T-helper 17 cell (primary cell): ENCODE data around the gene RGL3. TPM values are rescaled to one million over a fixed set of nuclear protein-coding genes. Genes with fewer than 3 reads are reported as not detected.
A peak's percentile ranks its signal among the peaks of the same experiment; 100 is the strongest.
"Not testable (repeated sequence)": the region's sequence is repeated elsewhere in the genome, so short reads cannot be mapped to it uniquely, and the experiment has no call there.

Experiments used
- ATAC-seq: fragments of 150-1000 bp; cut with Tn5 transposase; 2 replicates; pipeline ENCODE4 v1.10.0; 2021; ENCODE audit warnings: mild to moderate bottlenecking, moderate library complexity
- DNase-seq, 3 donors: peaks; one replicate each; pipeline versions ENCODE4 v3.0.0 to v3.0.0-alpha.2; 2020 to 2021
- H3K9me3 ChIP-seq: one replicate; pipeline ENCODE4 v1.7.0; 2013; ENCODE audit warnings: low read length, mild to moderate bottlenecking; ENCODE audit not compliant: control insufficient read depth, poor library complexity, severe bottlenecking
- H3K27ac Mint-ChIP-seq: one replicate; pipeline ENCODE4 v1.8.0; 2022; ENCODE audit warnings: mild to moderate bottlenecking, moderate library complexity, mixed read lengths
- H3K27me3 Mint-ChIP-seq: one replicate; pipeline ENCODE4 v1.8.0; 2022; ENCODE audit warnings: mixed read lengths
- H3K36me3 Mint-ChIP-seq: one replicate; pipeline ENCODE4 v1.8.0; 2022; ENCODE audit warnings: low read depth, mixed read lengths
- H3K4me1 Mint-ChIP-seq: one replicate; pipeline ENCODE4 v1.8.0; 2022; ENCODE audit warnings: mild to moderate bottlenecking, mixed read lengths
- H3K4me3 Mint-ChIP-seq: one replicate; pipeline ENCODE4 v1.8.0; 2022; ENCODE audit warnings: mild to moderate bottlenecking, moderate library complexity, mixed read lengths
- total RNA-seq, 4 donors: library from RNA in 2 of 4; stranded (reverse) in 2 of 4; gene quantifications; one replicate each; pipeline ENCODE4 v1.2.3 and lab custom pipeline; 2022 to 2026

Gene RGL3
- not detected for total RNA-seq
- total RNA-seq (lab: John Stamatoyannopoulos, UW): 0 reads per million in 2 donors

GRCh38 chr19:11418549-11419506, at the start of gene RGL3:
RGL3 (minus strand) TSS chr19:11419314; CDS start chr19:11419278, 36 bp downstream.
- peaks cover 2% of the 10 kb centered on the region for H3K36me3 Mint-ChIP-seq
- no peak within 1 kb of the TSS for H3K27ac Mint-ChIP-seq
- no peaks in the 10 kb centered on the region for H3K9me3 ChIP-seq
- ATAC-seq (no peak), DNase-seq (no peak)
- H3K4me1 Mint-ChIP-seq: peaks cover 34% of the 10 kb centered on the region
- peak within 1 kb of the TSS; percentile 58 for H3K4me3 Mint-ChIP-seq
- H3K27me3 Mint-ChIP-seq: peaks cover 61% of the 10 kb centered on the region

GRCh38 chr19:11468266-11468845, 49.2 kb upstream of the RGL3 start:
- ATAC-seq, DNase-seq, H3K9me3 ChIP-seq, H3K4me1 Mint-ChIP-seq, H3K4me3 Mint-ChIP-seq, H3K36me3 Mint-ChIP-seq, H3K27me3 Mint-ChIP-seq, H3K27ac Mint-ChIP-seq: not testable (repeated sequence)

DNA sequence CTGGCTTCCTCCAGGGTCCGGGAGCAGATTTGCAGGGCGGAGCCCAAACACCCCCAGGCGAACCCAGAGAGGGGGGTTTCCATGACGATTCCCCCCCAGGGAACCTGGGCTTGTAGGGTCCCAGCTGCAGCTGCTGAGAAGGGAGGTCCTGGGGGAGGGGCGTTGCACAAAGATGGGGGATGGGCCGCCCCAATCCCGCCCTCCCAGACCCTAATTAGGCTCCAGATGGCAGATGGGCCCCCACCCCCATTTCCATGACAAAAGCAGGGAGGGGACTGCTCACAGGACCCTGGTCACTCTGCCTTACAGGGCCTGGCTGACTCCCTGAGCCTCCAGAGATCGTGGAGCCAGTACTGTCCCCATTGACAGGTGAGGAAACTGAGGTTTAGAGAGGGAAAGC, 46.5 kb upstream of the RGL3 start:
- Mint-ChIP-seq H3K27ac (no peak overlapping the region), H3K4me3 (no peak overlapping the region), H3K36me3 (no peaks in the 10 kb centered on the region), H3K4me1 (peaks cover 5% of the 10 kb centered on the region), H3K27me3 (no peaks in the 10 kb centered on the region)
- H3K9me3 ChIP-seq: no peaks in the 10 kb centered on the region
- ATAC-seq (no peak), DNase-seq (no peak)

DNA sequence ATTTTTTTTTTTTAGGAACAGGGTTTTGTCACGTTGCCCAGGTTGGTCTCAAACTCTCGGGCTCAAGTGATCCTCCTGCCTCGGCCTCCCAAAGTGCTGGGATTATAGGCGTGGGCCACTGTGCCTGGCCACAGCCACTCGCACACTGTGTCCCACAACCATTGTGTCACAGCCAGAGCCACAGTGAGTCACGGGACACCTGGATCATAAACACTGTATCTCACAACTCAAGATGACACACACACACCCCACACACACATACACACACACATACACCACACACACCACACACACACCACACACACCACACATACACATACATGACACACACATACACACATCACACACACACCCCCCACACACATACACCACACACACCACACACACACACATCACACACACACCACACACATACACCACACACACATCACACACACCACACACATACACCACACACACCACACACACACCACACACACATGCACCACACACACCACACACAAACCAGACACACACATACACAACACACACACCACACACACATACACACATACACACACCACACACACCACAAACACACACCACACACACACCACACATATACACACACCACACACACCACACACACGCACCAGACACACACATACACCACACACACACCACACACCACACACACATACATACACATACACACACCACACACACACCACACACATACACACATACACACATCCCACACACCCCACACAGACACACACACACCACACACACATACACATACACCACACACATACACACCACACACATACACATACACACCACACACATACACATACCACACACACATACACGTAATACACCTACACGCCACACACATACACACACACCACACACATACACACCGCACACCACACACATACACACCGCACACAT, 45.5 kb upstream of the RGL3 start:
- ATAC-seq: no peak
- Mint-ChIP-seq H3K27ac (no peak overlapping the region), H3K27me3 (peaks cover 7% of the 10 kb centered on the region), H3K4me1 (peaks cover 5% of the 10 kb centered on the region), H3K4me3 (no peak overlapping the region), H3K36me3 (peaks cover 2% of the 10 kb centered on the region)
- no peak for DNase-seq
- no peaks in the 10 kb centered on the region for H3K9me3 ChIP-seq

DNA sequence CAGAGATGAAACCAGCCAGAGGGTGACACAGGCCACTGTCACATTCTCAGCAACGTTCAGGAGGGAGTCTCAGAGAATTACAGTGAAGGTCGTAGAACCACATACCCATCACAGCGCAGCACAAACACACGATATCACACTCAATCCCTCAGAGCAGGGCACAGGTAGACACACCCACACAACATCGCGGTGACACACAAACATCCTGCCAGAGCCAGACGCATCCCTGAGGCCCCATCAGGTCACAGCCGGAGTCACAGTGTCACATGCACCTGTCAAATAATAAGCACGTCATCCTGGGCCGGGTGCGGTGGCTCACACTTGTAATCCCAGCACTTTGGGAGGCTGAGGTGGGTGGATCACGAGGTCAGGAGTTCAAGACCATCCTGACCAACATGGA, 44.3 kb upstream of the RGL3 start:
- H3K4me3 Mint-ChIP-seq: no peak overlapping the region
- DNase-seq (no peak), ATAC-seq (peak; percentile 82)
- peaks cover 5% of the 10 kb centered on the region for H3K4me1 Mint-ChIP-seq
- H3K36me3 Mint-ChIP-seq: peaks cover 2% of the 10 kb centered on the region
- no peak overlapping the region for H3K27ac Mint-ChIP-seq
- H3K9me3 ChIP-seq: no peaks in the 10 kb centered on the region
- H3K27me3 Mint-ChIP-seq: peaks cover 11% of the 10 kb centered on the region

DNA sequence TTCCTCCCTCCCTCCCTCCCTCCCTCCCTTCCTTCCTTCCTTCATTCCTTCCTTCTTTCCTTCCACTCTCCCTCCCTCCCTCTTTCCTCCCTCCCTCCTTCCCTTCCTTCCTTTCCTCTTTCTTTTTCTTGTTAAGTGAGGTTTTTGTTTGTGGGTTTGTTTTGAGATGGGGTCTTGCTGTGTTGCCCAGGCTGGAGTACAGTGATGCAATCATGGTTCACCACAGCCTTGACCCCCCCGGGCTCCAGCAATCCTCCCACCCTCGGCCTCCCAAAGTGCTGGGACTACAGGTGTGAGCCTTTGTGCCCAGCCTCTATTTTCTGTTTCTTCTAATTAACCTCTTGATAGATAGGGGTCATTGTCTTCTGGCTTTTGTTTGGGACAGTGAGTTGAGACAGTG, 42.3 kb upstream of the RGL3 start:
- Mint-ChIP-seq H3K4me3 (no peak overlapping the region), H3K36me3 (peaks cover 2% of the 10 kb centered on the region), H3K4me1 (peaks cover 5% of the 10 kb centered on the region), H3K27me3 (peaks cover 18% of the 10 kb centered on the region), H3K27ac (no peak overlapping the region)
- DNase-seq (no peak), ATAC-seq (no peak)
- H3K9me3 ChIP-seq: no peaks in the 10 kb centered on the region

DNA sequence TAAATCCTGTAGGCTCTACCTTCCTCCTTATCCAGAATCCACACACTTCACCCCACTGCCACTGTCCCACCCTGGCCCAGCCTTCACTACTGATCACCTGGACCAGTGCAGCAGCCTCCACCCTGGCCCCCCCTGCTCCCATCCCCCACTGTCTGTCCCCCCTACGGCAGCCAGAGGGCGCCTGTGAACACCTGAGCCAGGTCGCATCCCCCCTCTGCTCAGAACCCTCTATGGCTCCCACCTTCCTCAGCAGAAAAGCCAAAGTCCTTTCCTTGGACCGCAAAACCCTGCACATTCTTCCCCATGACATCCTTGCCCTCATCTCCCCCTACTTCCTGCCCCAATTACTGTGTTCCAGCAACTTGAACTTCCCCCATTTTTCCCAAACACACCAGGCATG, 41.1 kb upstream of the RGL3 start:
- no peak for ATAC-seq
- Mint-ChIP-seq H3K4me1 (peaks cover 3% of the 10 kb centered on the region), H3K27ac (no peak overlapping the region), H3K36me3 (peaks cover 2% of the 10 kb centered on the region), H3K4me3 (no peak overlapping the region), H3K27me3 (peaks cover 18% of the 10 kb centered on the region)
- H3K9me3 ChIP-seq: no peaks in the 10 kb centered on the region
- DNase-seq: no peak

DNA sequence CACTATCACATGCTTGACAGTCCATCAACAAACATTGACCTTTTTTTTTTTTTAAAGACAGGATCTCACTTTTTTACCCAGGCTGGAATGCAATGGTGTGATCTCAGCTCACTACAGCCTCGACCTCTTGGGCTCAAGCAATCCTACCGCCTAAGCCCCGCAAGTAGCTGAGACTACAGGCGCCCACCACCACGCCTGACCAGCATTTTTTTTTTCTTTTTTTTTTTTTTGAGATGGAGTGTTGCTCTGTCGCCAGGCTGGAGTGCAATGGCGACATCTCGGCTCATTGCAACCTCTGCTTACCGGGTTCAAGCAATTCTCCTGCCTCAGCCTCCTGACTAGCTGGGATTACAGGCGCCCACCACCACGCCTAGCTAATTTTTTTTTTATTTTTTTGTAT, 39.8 kb upstream of the RGL3 start:
- H3K27ac Mint-ChIP-seq, H3K4me1 Mint-ChIP-seq, DNase-seq, H3K4me3 Mint-ChIP-seq, H3K9me3 ChIP-seq, H3K36me3 Mint-ChIP-seq, ATAC-seq: not testable (repeated sequence)
- H3K27me3 Mint-ChIP-seq: peaks cover 18% of the 10 kb centered on the region

DNA sequence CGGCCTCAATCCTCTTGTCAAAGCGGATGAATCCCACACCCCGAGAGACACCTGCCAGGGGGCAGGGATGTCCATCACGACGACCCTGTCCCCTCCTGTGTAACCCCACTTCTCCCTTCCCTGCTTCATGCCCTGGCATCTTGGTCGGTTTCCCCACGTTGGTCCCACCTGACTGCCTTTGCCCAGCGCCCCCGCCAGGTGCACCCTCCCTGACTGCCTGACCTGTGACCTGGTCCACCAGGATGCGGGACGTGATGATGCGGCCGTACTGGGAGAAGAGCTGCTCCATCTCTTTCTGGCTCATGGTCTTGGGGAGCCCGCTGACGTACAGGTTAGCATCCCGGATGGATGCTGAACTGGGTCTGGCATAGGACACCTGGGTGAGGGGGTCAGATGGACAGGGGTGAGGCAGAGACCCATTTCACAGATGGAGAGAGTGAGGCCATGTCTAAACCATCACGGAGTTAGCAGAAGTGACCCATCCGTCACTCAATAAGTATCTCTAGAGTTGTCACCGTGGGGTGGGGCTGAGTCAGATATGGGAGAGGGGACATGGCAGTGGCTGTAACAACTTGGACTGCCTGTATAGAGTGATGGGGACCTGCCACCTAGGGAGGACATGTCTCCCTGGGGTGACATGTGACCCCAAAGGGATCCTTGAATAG, 39.3 kb upstream of the RGL3 start:
- H3K27me3 Mint-ChIP-seq: peaks cover 18% of the 10 kb centered on the region
- DNase-seq (no peak), ATAC-seq (no peak)
- H3K4me1 Mint-ChIP-seq: no peaks in the 10 kb centered on the region
- H3K4me3 Mint-ChIP-seq: peak overlapping the region; percentile 7
- no peak overlapping the region for H3K27ac Mint-ChIP-seq
- peaks cover 2% of the 10 kb centered on the region for H3K36me3 Mint-ChIP-seq
- H3K9me3 ChIP-seq: no peaks in the 10 kb centered on the region

GRCh38 chr19:11457831-11458230, 38.7 kb upstream of the RGL3 start:
- Mint-ChIP-seq H3K36me3 (peaks cover 2% of the 10 kb centered on the region), H3K4me1 (no peaks in the 10 kb centered on the region)
- no peak for DNase-seq

GRCh38 chr19:11457115-11457514, 38.0 kb upstream of the RGL3 start:
- ATAC-seq: no peak
- no peaks in the 10 kb centered on the region for H3K9me3 ChIP-seq
- peaks cover 2% of the 10 kb centered on the region for H3K4me1 Mint-ChIP-seq
- peaks cover 18% of the 10 kb centered on the region for H3K27me3 Mint-ChIP-seq
- peaks cover 2% of the 10 kb centered on the region for H3K36me3 Mint-ChIP-seq
- H3K27ac Mint-ChIP-seq: no peak overlapping the region
- no peak for DNase-seq
- H3K4me3 Mint-ChIP-seq: no peak overlapping the region

More at GRCh38 chr19:11457831-11458230, 38.7 kb upstream of the RGL3 start:
- no peak for ATAC-seq
- H3K4me3 Mint-ChIP-seq: no peak overlapping the region
- no peak overlapping the region for H3K27ac Mint-ChIP-seq
- peaks cover 18% of the 10 kb centered on the region for H3K27me3 Mint-ChIP-seq
- H3K9me3 ChIP-seq: no peaks in the 10 kb centered on the region

GRCh38 chr19:11456659-11457058, 37.5 kb upstream of the RGL3 start:
- DNase-seq: no peak
- Mint-ChIP-seq H3K4me1 (peaks cover 2% of the 10 kb centered on the region), H3K4me3 (no peak overlapping the region), H3K36me3 (peaks cover 2% of the 10 kb centered on the region), H3K27me3 (peaks cover 18% of the 10 kb centered on the region), H3K27ac (no peak overlapping the region)
- no peak for ATAC-seq
- no peaks in the 10 kb centered on the region for H3K9me3 ChIP-seq
